Measurements from ENCODE around the gene C3orf22. TPM values are rescaled to one million over a fixed set of nuclear protein-coding genes. Genes with fewer than 3 reads are reported as not detected.

C3orf22 gene
- total RNA-seq, 1 donor: not detected

GRCh38 chr3:126556637-126557414 is 1.9 kb downstream of the C3orf22 start:
- Histone ChIP-seq H3K27me3 (ENCODE audit: insufficient read depth, low read length) (peaks cover 20% of the 10 kb centered on the region), H2AFZ (ENCODE audit: low read length) (no peak overlapping the region), H3K9me3 (ENCODE audit: low read depth, low read length) (no peaks in the 10 kb centered on the region), H3K36me3 (ENCODE audit: insufficient read depth, low read length) (no peaks in the 10 kb centered on the region), H3K4me1 (ENCODE audit: insufficient read depth, low read length) (no peaks in the 10 kb centered on the region), H3K27ac (ENCODE audit: low read depth, low read length) (no peak overlapping the region), H3K4me2 (ENCODE audit: insufficient read depth, low read length) (no peak overlapping the region), H3K79me2 (ENCODE audit: insufficient read depth, low read length) (no peaks in the 10 kb centered on the region), H3K4me3 (ENCODE audit: insufficient read depth, low read length) (no peak overlapping the region), H4K20me1 (ENCODE audit: insufficient read depth, low read length) (no peaks in the 10 kb centered on the region)
- DNase-seq (ENCODE audit: insufficient read length, low spot score, missing footprints): peak; percentile 14
- no peak for TF ChIP-seq CTCF (IDR thresholded peaks at IDR 0.05; ENCODE audit: extremely low read depth, low read depth, low read length)

GRCh38 chr3:126555795-126556636 is 2.7 kb downstream of the C3orf22 start:
- H3K4me3 ChIP-seq (ENCODE audit: insufficient read depth, low read length): no peak overlapping the region
- no peak for TF ChIP-seq CTCF (IDR thresholded peaks at IDR 0.05; ENCODE audit: extremely low read depth, low read depth, low read length)
- H3K79me2 ChIP-seq (ENCODE audit: insufficient read depth, low read length): no peaks in the 10 kb centered on the region
- H2AFZ ChIP-seq (ENCODE audit: low read length): no peak overlapping the region
- H3K4me2 ChIP-seq (ENCODE audit: insufficient read depth, low read length): no peak overlapping the region
- H3K27ac ChIP-seq (ENCODE audit: low read depth, low read length): no peak overlapping the region
- peak; percentile 43 for DNase-seq (ENCODE audit: insufficient read length, low spot score, missing footprints)
- no peaks in the 10 kb centered on the region for H3K36me3 ChIP-seq (ENCODE audit: insufficient read depth, low read length)
- H4K20me1 ChIP-seq (ENCODE audit: insufficient read depth, low read length): no peaks in the 10 kb centered on the region
- H3K27me3 ChIP-seq (ENCODE audit: insufficient read depth, low read length): peaks cover 17% of the 10 kb centered on the region
- no peaks in the 10 kb centered on the region for H3K4me1 ChIP-seq (ENCODE audit: insufficient read depth, low read length)
- H3K9me3 ChIP-seq (ENCODE audit: low read depth, low read length): no peaks in the 10 kb centered on the region

GRCh38 chr3:126554560-126555525 is 3.9 kb downstream of the C3orf22 start:
- Histone ChIP-seq H3K36me3 (ENCODE audit: insufficient read depth, low read length) (no peaks in the 10 kb centered on the region), H3K4me1 (ENCODE audit: insufficient read depth, low read length) (no peaks in the 10 kb centered on the region), H2AFZ (ENCODE audit: low read length) (no peak overlapping the region), H3K9me3 (ENCODE audit: low read depth, low read length) (no peaks in the 10 kb centered on the region), H3K4me2 (ENCODE audit: insufficient read depth, low read length) (no peak overlapping the region), H3K79me2 (ENCODE audit: insufficient read depth, low read length) (no peaks in the 10 kb centered on the region), H3K27me3 (ENCODE audit: insufficient read depth, low read length) (peaks cover 14% of the 10 kb centered on the region), H3K27ac (ENCODE audit: low read depth, low read length) (no peak overlapping the region), H3K4me3 (ENCODE audit: insufficient read depth, low read length) (no peak overlapping the region), H4K20me1 (ENCODE audit: insufficient read depth, low read length) (no peaks in the 10 kb centered on the region)
- TF ChIP-seq CTCF (IDR thresholded peaks at IDR 0.05; ENCODE audit: extremely low read depth, low read depth, low read length): no peak
- DNase-seq (ENCODE audit: insufficient read length, low spot score, missing footprints): peak; percentile 32
